H7 (cell line): ENCODE results near the gene KCNK3. TPM values are rescaled to one million over a fixed set of nuclear protein-coding genes. Genes with fewer than 3 reads are reported as not detected.
A peak's percentile ranks its signal among the peaks of the same experiment; 100 is the strongest.

Source experiments
- DNase-seq: peaks from one replicate; pipeline ENCODE4 v3.0.0; 2012
- H3K27me3 ChIP-seq: 2 replicates; pipeline ENCODE4 v1.6.0; 2011; ENCODE audit warnings: mild to moderate bottlenecking, low read length; ENCODE audit not compliant: control insufficient read depth, insufficient read depth
- H3K36me3 ChIP-seq: replicated peaks from 2 replicates; pipeline ENCODE4 v1.5.1; 2011; ENCODE audit warnings: low read length; ENCODE audit not compliant: control insufficient read depth, insufficient read depth
- H3K4me3 ChIP-seq: 2 replicates; pipeline ENCODE4 v1.5.1; 2011; ENCODE audit warnings: low read depth, mild to moderate bottlenecking, control low read depth, low read length, moderate library complexity; ENCODE audit not compliant: insufficient read depth
- total RNA-seq: library from RNA; depleted of rRNA; stranded (reverse); fragments of >200 nt; shearing (Covaris generic); gene quantifications from 2 replicates; pipeline ENCODE4 v1.2.3, GENCODE V29; 2014

The KCNK3 gene
- total RNA-seq, 1 experiment from 2014 or later, result 0.48 TPM

- H3K4me3 ChIP-seq, result no peak overlapping the region
- no peaks in the 10 kb centered on the region for H3K36me3 ChIP-seq
- H3K27me3 ChIP-seq, result no peaks in the 10 kb centered on the region
- DNase-seq, result no peak
Observed at GRCh38 chr2:26708457-26708856, 15.9 kb downstream of the KCNK3 start.

DNA sequence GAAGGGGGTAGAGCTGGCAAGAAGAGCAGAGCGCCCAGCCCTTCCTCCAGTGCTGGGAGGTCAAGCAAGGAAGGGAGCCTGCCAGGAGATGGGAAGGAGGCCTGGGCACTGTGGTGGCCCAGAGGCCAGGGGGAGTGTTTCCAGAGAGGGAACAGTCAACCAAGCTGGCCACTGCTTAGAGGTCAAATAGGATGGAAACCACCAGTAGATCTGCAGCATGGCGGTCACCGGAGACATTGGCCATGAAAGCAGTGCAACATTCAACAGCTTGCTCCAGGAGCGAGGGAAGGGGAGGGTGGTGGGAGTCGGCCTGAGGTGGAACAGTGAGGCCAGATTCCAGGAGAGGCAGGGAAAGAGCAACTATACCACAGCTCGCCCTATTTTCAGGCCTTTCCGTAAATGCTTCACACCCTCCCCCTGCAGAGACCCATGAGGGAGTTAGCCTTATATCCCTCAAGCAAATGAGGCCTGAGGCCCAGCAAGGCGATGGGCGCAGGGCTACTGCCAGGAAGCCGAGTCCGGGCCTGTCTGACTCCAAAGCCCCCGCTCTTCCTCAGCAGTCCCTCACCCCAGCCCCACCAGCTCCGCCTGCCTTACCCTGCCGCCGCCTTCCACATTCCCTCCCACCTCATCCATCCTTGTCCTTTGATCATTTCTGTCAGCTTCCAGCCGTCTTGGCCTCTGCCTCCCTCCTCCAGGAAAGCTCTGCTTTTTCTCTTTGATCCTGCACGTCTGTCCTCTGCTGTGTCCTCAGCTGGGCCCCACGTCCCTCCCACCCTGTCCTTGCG is 17.0 kb downstream of the KCNK3 start:
- H3K36me3 ChIP-seq, result no peaks in the 10 kb centered on the region

DNA sequence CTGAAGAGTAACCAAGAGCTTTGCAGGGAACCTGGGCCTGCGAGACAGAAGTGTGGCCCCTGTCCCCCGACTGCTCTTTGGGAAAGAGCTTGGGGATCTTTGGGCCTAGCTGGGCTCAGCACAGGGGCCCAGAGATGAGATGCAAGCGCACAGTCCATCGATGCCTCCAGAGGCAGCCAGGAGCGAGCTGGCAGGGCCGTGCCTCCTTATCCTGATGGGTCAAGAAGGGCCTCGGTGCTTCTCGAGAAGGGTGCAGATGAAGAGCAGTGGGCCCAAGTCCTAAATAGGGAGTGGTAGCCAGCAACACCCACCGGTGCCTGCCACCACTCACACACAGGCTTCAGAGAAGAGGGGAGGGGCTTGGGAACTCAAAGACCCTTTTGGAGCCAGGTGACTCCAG is 17.6 kb downstream of the KCNK3 start:
- no peak overlapping the region for H3K4me3 ChIP-seq
- no peaks in the 10 kb centered on the region for H3K36me3 ChIP-seq
- H3K27me3 ChIP-seq, result no peaks in the 10 kb centered on the region
- DNase-seq, result peak; percentile 48

More for the DNA sequence above, 17.0 kb downstream of the KCNK3 start:
- Histone ChIP-seq H3K27me3 (no peaks in the 10 kb centered on the region), H3K4me3 (no peak overlapping the region)
- DNase-seq, result no peak

DNA sequence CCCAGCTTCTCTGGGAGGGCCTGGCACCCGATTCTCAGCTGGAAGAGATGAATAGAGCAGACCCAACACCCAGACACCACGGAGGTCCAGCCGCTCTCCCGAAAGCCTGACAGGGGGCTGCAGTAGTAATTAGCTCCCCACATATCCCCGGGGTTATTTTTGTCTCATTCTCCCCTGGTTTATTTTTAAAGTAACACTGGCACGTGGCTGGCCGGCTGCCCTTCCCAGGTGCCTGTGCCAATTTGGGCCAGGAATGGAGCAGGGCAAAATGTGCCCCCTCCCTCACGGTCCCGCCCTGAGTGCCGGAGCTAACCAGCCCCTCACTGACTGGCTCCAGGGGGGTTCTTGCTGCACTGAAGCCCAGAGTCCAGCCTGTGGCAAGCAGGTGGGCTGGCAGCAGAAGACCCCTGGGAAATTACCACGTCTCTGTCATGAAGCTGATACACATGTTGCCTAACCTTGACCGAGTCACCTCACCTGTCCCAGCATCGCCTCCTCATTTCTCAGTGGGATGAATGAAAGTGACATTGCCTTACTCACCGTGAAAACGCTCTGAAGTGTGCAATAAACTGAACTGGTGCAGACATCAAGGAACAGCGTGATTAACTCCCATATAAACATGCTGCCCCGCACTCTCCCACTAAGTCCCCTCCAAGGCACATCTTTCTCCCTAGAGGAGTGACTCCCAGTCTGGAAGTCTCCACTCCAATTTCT is 18.4 kb downstream of the KCNK3 start:
- no peaks in the 10 kb centered on the region for H3K27me3 ChIP-seq
- H3K4me3 ChIP-seq, result no peak overlapping the region
- H3K36me3 ChIP-seq, result no peaks in the 10 kb centered on the region

GRCh38 chr2:26711457-26712161 is 19.1 kb downstream of the KCNK3 start:
- no peak overlapping the region for H3K4me3 ChIP-seq
- no peak for DNase-seq
- H3K36me3 ChIP-seq, result no peaks in the 10 kb centered on the region
- H3K27me3 ChIP-seq, result no peaks in the 10 kb centered on the region

More for the DNA sequence above, 18.4 kb downstream of the KCNK3 start:
- DNase-seq, result no peak

- Histone ChIP-seq H3K4me3 (no peak overlapping the region), H3K27me3 (no peaks in the 10 kb centered on the region), H3K36me3 (no peaks in the 10 kb centered on the region)
- DNase-seq, result no peak
Observed at GRCh38 chr2:26712486-26713465, 20.3 kb downstream of the KCNK3 start.

GRCh38 chr2:26715528-26716270 is 23.2 kb downstream of the KCNK3 start:
- no peaks in the 10 kb centered on the region for H3K27me3 ChIP-seq
- no peak overlapping the region for H3K4me3 ChIP-seq
- no peak for DNase-seq
- no peaks in the 10 kb centered on the region for H3K36me3 ChIP-seq

- no peak for DNase-seq
- no peaks in the 10 kb centered on the region for H3K36me3 ChIP-seq
- H3K4me3 ChIP-seq, result no peak overlapping the region
- H3K27me3 ChIP-seq, result no peaks in the 10 kb centered on the region
Observed at GRCh38 chr2:26716340-26716739, 23.8 kb downstream of the KCNK3 start.

GRCh38 chr2:26716769-26717168 is 24.2 kb downstream of the KCNK3 start:
- no peaks in the 10 kb centered on the region for H3K36me3 ChIP-seq
- H3K4me3 ChIP-seq, result no peak overlapping the region
- no peaks in the 10 kb centered on the region for H3K27me3 ChIP-seq
- DNase-seq, result no peak

DNA sequence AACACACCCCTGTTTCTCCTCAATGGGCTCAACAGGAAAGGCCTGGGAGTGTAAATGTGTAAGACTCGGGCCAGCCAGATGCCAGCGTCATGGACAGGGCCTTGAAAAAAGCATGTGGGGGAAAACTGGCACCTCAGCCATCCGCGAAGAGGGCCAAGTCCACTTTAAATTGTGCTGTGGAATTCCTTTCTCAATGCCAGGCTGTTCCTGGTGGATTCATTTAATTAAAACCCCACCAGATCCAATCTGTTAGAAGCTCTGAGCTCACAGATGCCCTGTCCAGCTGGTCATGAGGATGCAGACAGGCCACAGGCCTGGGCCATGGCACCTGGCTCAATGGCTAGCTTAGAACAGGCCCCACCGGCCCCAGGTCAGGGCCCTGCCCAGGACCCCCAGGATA is 24.8 kb downstream of the KCNK3 start:
- Histone ChIP-seq H3K4me3 (no peak overlapping the region), H3K27me3 (no peaks in the 10 kb centered on the region), H3K36me3 (no peaks in the 10 kb centered on the region)
- no peak for DNase-seq

DNA sequence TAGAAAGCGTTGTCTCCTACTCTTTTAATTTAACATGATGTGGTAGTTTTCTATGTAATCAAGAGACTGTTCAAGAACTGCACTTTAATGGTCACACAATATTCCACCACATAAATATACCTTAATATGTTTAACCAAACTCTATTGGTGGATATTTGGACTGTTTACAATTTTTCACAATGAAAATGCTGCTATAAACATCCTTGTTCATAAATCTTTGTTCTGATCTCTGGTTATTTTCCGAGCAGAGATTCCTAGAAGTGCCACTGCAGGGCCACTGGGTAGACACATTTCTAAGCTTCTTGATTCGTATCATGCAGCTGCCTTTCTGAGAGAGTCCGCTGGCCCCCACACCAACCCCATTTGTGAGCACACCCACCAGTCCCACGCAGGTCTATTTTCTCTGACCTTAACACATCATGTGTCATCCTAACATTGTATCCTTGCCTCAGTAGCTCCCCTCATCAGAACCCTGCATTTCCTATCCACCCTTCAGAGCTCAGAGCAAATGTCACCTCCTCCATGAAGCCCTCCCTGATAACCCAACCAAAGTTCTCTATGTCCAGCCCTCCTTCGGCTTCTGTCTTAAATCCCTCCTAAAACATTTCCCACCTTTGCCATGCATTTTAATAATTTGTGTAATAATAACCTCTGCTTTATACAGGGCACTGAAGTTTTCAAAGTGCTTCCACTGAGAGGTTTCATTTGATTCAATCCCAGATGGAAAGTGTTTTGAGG is 26.6 kb downstream of the KCNK3 start:
- H3K27me3 ChIP-seq, result no peaks in the 10 kb centered on the region
- DNase-seq, result no peak

DNA sequence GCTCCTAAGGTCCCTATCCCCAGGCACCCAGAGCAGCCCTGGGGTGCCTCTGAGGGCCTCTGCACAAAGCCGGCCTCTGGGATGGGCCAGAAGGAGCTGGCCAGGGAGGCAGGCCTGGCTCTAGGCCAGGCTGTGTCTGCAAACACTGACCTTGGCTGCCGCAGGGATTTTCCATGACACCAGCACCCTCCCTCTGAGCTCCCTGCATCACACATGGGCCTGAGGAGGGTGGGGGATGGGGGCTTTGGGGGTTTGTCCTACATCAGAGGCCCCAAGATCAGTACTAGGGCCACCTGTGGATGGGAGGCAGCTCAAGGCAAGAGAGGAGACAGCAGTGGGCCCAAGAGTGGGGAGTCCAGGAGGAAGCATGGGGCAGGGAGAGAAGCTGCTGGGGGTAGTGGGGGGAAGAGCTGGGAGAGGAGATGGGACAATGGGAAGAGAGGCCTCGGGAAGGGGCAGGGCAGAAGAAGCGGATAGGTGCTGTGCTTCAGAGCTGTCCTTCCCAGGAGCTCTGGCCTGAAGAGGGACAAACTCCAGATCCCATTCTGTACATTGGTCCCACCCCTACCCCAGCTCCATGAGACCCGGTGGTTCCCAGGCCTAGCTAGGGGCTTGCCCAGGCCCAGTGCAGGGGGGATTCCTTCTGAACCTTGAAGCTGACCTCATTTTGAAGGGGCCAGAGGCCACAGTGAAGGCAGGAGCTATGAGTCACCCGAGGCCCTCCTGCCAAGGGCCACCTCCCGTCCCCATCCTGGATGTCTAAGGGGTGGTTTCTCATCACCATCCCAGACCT is 28.0 kb downstream of the KCNK3 start:
- H3K27me3 ChIP-seq, result no peaks in the 10 kb centered on the region
- peak; percentile 64 for DNase-seq
- no peaks in the 10 kb centered on the region for H3K36me3 ChIP-seq
- no peak overlapping the region for H3K4me3 ChIP-seq

More for the DNA sequence above, 26.6 kb downstream of the KCNK3 start:
- H3K36me3 ChIP-seq, result no peaks in the 10 kb centered on the region
- no peak overlapping the region for H3K4me3 ChIP-seq
